H1 (cell line): ENCODE results near the gene MAPK4.

Experiments used
- ASH2L ChIP-seq: fragments of 200-600, 300-600 bp; sonication (generic); IDR thresholded peaks from one replicate; pipeline ENCODE4 v1.7.1; 2017; ENCODE audit warnings: low read length
- CEBPB ChIP-seq: IDR thresholded peaks from 2 replicates; pipeline ENCODE4 v1.6.1; 2012; ENCODE audit warnings: low read depth, low read length
- CREB1 ChIP-seq: IDR thresholded peaks from 2 replicates; pipeline ENCODE4 v1.6.1; 2012; ENCODE audit warnings: inconsistent platforms
- CTCF ChIP-seq, 3 experiments: IDR thresholded peaks; 1 replicate in 2 of 3; 2 replicates in 1 of 3; pipeline versions ENCODE4 v1.5.1 to v1.6.1; 2011; ENCODE audit warnings: low read length in 3 of 3, mild to moderate bottlenecking in 3 of 3, inconsistent platforms in 2 of 3, low read depth in 1 of 3, moderate library complexity in 1 of 3; ENCODE audit not compliant: insufficient read depth in 1 of 3; ENCODE audit errors: control extremely low read depth in 1 of 3
- EP300 ChIP-seq, 2 experiments: IDR thresholded peaks; 1 replicate in 1 of 2; 2 replicates in 1 of 2; pipeline ENCODE4 v1.6.1; 2011 to 2012; ENCODE audit warnings: low read depth in 2 of 2, low read length in 2 of 2, mild to moderate bottlenecking in 2 of 2, borderline replicate concordance in 1 of 2, inconsistent platforms in 1 of 2, moderate library complexity in 1 of 2
- EZH2 ChIP-seq: fragments of 200-600 bp; sonication (generic); IDR thresholded peaks from 2 replicates; pipeline ENCODE4 v1.7.1; 2012; ENCODE audit warnings: low read depth, mild to moderate bottlenecking, moderate library complexity, low read length, inconsistent platforms; ENCODE audit not compliant: severe bottlenecking
- GABPA ChIP-seq: IDR thresholded peaks from 2 replicates; pipeline ENCODE4 v1.6.1; 2011; ENCODE audit warnings: mild to moderate bottlenecking, low read length, moderate library complexity, borderline replicate concordance; ENCODE audit not compliant: insufficient read depth
- HDAC2 ChIP-seq, 2 experiments: fragments of 300-600 bp in 1 of 2; sonication (generic) in 1 of 2; IDR thresholded peaks; 2 replicates each; pipeline ENCODE4 v1.6.1; 2011 to 2012; ENCODE audit warnings: low read depth in 2 of 2, low read length in 2 of 2, mild to moderate bottlenecking in 2 of 2, moderate library complexity in 2 of 2, borderline replicate concordance in 1 of 2, inconsistent platforms in 1 of 2
- JUND ChIP-seq: IDR thresholded peaks from 2 replicates; pipeline ENCODE4 v1.6.1; 2011; ENCODE audit warnings: mild to moderate bottlenecking, improper control_type of control experiment, low read length
- POLR2A ChIP-seq, 2 experiments: IDR thresholded peaks; 1 replicate in 1 of 2; 2 replicates in 1 of 2; pipeline ENCODE4 v1.6.1; 2011; ENCODE audit warnings: low read depth in 2 of 2, low read length in 2 of 2, mild to moderate bottlenecking in 2 of 2; ENCODE audit errors: control extremely low read depth in 1 of 2
- POLR2AphosphoS5 ChIP-seq: IDR thresholded peaks from 2 replicates; pipeline ENCODE4 v1.6.1; 2011; ENCODE audit warnings: low read depth, low read length
- SUZ12 ChIP-seq: fragments of 200-600 bp; sonication (generic); IDR thresholded peaks from 2 replicates; pipeline ENCODE4 v1.6.1; 2012; ENCODE audit warnings: mild to moderate bottlenecking, inconsistent platforms, low read length, moderate library complexity, mixed read lengths
- USF2 ChIP-seq: IDR thresholded peaks from 2 replicates; pipeline ENCODE4 v1.6.1; 2011; ENCODE audit warnings: low read length, improper control_type of control experiment

DNA sequence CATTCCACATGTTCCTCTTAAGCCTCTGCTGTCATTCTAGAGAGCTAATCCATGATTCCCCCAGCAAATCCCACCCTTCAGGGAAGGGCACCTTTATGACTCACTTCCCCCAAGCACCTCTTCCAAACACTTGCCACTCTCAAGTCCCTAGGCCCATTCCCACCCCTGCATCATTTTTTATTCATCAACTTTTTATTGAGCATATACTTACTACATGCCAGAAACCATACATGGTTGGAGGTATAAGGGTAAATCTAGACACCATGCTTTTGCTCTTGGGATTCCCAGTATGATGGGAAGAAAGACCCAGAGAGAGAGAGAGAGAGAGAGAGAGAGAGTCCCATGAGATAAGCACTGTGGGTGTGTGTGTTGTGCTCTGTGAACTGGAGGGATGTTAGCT, 87.9 kb downstream of the MAPK4 start:
- TF ChIP-seq CTCF (IDR thresholded peaks at IDR 0.05; ENCODE audit: control extremely low read depth in 1 of 3, insufficient read depth in 1 of 3, low read depth in 1 of 3, low read length in 3 of 3), result no peak
- no peak for TF ChIP-seq POLR2AphosphoS5
- TF ChIP-seq ASH2L, result no peak
- TF ChIP-seq SUZ12, result no peak
- TF ChIP-seq EZH2, result no peak
- TF ChIP-seq POLR2A (IDR thresholded peaks at IDR 0.05; ENCODE audit: control extremely low read depth in 1 of 2, low read depth in 2 of 2, low read length in 2 of 2), result no peak
- TF ChIP-seq HDAC2 (IDR thresholded peaks at IDR 0.05; ENCODE audit: borderline replicate concordance in 1 of 2, low read depth in 2 of 2, low read length in 2 of 2), result no peak
- no peak for TF ChIP-seq USF2
- no peak for TF ChIP-seq CREB1
- no peak for TF ChIP-seq EP300 (IDR thresholded peaks at IDR 0.05; ENCODE audit: borderline replicate concordance in 1 of 2, low read depth in 2 of 2, low read length in 2 of 2)
- TF ChIP-seq GABPA, result no peak
- no peak for TF ChIP-seq JUND
- TF ChIP-seq CEBPB, result no peak
